WTC11 (cell line): Measurements from ENCODE around the gene ARHGAP10.

Experiments
- ATF3 ChIP-seq: sonication (generic); formaldehyde crosslinking; conservative IDR thresholded peaks from 2 replicates; pipeline ENCODE4 v1.8.1; 2022; ENCODE audit warnings: mild to moderate bottlenecking, missing genetic modification reagents
- CTCF ChIP-seq: fragments of 200-600 bp; IDR thresholded peaks from 2 replicates; pipeline ENCODE4 v1.8.0; 2022; ENCODE audit warnings: antibody characterized with exemption
- NFE2L1 ChIP-seq: sonication (generic); formaldehyde crosslinking; IDR thresholded peaks from 2 replicates; pipeline ENCODE4 v1.8.1; 2023; ENCODE audit warnings: missing genetic modification reagents
- NR1H2 ChIP-seq: sonication (generic); formaldehyde crosslinking; IDR thresholded peaks from 2 replicates; pipeline ENCODE4 v1.9.0; 2021; ENCODE audit warnings: mild to moderate bottlenecking, moderate library complexity, missing genetic modification reagents
- STAT6 ChIP-seq: sonication (generic); formaldehyde crosslinking; conservative IDR thresholded peaks from 2 replicates; pipeline ENCODE4 v1.8.1; 2023; ENCODE audit warnings: mild to moderate bottlenecking, low read depth, missing genetic modification reagents, moderate library complexity
- TCF7 ChIP-seq: sonication (generic); formaldehyde crosslinking; IDR thresholded peaks from 2 replicates; pipeline ENCODE4 v1.8.0; 2022; ENCODE audit warnings: mild to moderate bottlenecking, low read depth, missing genetic modification reagents, moderate library complexity
- ZNF423 ChIP-seq: fragments of 250-450 bp; sonication (Bioruptor Pico); IDR thresholded peaks from 2 replicates; pipeline ENCODE4 v2.1.2; 2022; ENCODE audit warnings: mild to moderate bottlenecking, moderate library complexity

GRCh38 chr4:147791865-147792264 is 60.0 kb downstream of the ARHGAP10 start:
- TF ChIP-seq CTCF: no peak
- TF ChIP-seq ZNF423 (CRISPR knock-in tag): no peak
- no peak for TF ChIP-seq NR1H2
- no peak for TF ChIP-seq TCF7 (CRISPR knock-in tag)
- no peak for TF ChIP-seq ATF3
- no peak for TF ChIP-seq NFE2L1 (CRISPR knock-in tag)
- no peak for TF ChIP-seq STAT6 (CRISPR knock-in tag)
